IMR-90 (cell line): Measurements from ENCODE around the gene KIAA0408.

Source experiments
- CTCF ChIP-seq: conservative IDR thresholded peaks from 2 replicates; pipeline ENCODE4 v1.5.1; 2012; ENCODE audit warnings: mild to moderate bottlenecking, low read depth, low read length, improper control_type of control experiment
- MAFK ChIP-seq: IDR thresholded peaks from 2 replicates; pipeline ENCODE4 v1.6.1; 2012; ENCODE audit warnings: low read depth, low read length, improper control_type of control experiment
- NFE2L2 ChIP-seq: fragments of 150-350 bp; IDR thresholded peaks from 2 replicates; pipeline ENCODE4 v1.6.1; 2016; ENCODE audit warnings: low read depth, mild to moderate bottlenecking, low read length
- RFX5 ChIP-seq: IDR thresholded peaks from 2 replicates; pipeline ENCODE4 v1.8.0; 2012; ENCODE audit warnings: low read depth, mild to moderate bottlenecking, low read length, moderate library complexity
- USF2 ChIP-seq: fragments of 150-350 bp; IDR thresholded peaks from 2 replicates; pipeline ENCODE4 v1.6.1; 2017; ENCODE audit warnings: mild to moderate bottlenecking, antibody characterized with exemption, low read length, low read depth

GRCh38 chr6:127415096-127415495 lies 44.1 kb downstream of the KIAA0408 start:
- TF ChIP-seq RFX5 (no peak), USF2 (no peak), CTCF (no peak), NFE2L2 (no peak), MAFK (no peak)
